ENCODE measurements around the gene RNGTT. TPM values are rescaled to one million over a fixed set of nuclear protein-coding genes. Genes with fewer than 3 reads are reported as not detected.
"Not testable (repeated sequence)": the region's sequence is repeated elsewhere in the genome, so short reads cannot be mapped to it uniquely, and the experiment has no call there.

Gene RNGTT
- total RNA-seq, 1 donor from 2014 or later = 17.4 TPM

GRCh38 chr6:88914895-88915598 lies 48.4 kb downstream of the RNGTT start:
- no peak for DNase-seq (ENCODE audit: low read depth)

- DNase-seq (ENCODE audit: low read depth) = peak; percentile 19
Observed at GRCh38 chr6:88914180-88914579, 49.2 kb downstream of the RNGTT start.

- no peak for DNase-seq (ENCODE audit: low read depth)
Observed at GRCh38 chr6:88913471-88913870, 49.9 kb downstream of the RNGTT start.

- DNase-seq (ENCODE audit: low read depth) = peak; percentile 20
Observed at GRCh38 chr6:88910922-88911778, 52.3 kb downstream of the RNGTT start.

GRCh38 chr6:88908598-88909548 lies 54.5 kb downstream of the RNGTT start:
- no peak for DNase-seq (ENCODE audit: low read depth)

GRCh38 chr6:88907148-88907547 lies 56.3 kb downstream of the RNGTT start:
- not testable (repeated sequence) for DNase-seq (ENCODE audit: low read depth)

- no peak for DNase-seq (ENCODE audit: low read depth)
Observed at GRCh38 chr6:88899569-88900316, 63.7 kb downstream of the RNGTT start.

GRCh38 chr6:88895911-88896310 lies 67.5 kb downstream of the RNGTT start:
- DNase-seq (ENCODE audit: low read depth) = no peak

- DNase-seq (ENCODE audit: low read depth) = no peak
Observed at GRCh38 chr6:88890860-88891845, 72.3 kb downstream of the RNGTT start.

- no peak for DNase-seq (ENCODE audit: low read depth)
Observed at GRCh38 chr6:88890394-88890793, 73.0 kb downstream of the RNGTT start.

GRCh38 chr6:88884361-88884760 lies 79.1 kb downstream of the RNGTT start:
- no peak for DNase-seq (ENCODE audit: low read depth)

GRCh38 chr6:88882536-88882935 lies 80.9 kb downstream of the RNGTT start:
- DNase-seq (ENCODE audit: low read depth) = no peak

- DNase-seq (ENCODE audit: low read depth) = no peak
Observed at GRCh38 chr6:88881451-88881850, 82.0 kb downstream of the RNGTT start.

GRCh38 chr6:88880021-88880420 lies 83.4 kb downstream of the RNGTT start:
- no peak for DNase-seq (ENCODE audit: low read depth)

- DNase-seq (ENCODE audit: low read depth) = no peak
Observed at GRCh38 chr6:88877893-88878292, 85.5 kb downstream of the RNGTT start.

GRCh38 chr6:88872962-88873361 lies 90.5 kb downstream of the RNGTT start:
- DNase-seq (ENCODE audit: low read depth) = no peak

- no peak for DNase-seq (ENCODE audit: low read depth)
Observed at GRCh38 chr6:88871498-88871897, 91.9 kb downstream of the RNGTT start.

GRCh38 chr6:88870717-88871330 lies 92.6 kb downstream of the RNGTT start:
- peak; percentile 80 for DNase-seq (ENCODE audit: low read depth)

All from myocyte (in vitro differentiated cells).